GM12864 (cell line): ENCODE results near the gene AP2M1.

Source experiments
- DNase-seq: peaks from one replicate; pipeline ENCODE4 v3.0.0-alpha.2; 2011; ENCODE audit warnings: low read depth
- H3K4me3 ChIP-seq: 2 replicates; pipeline ENCODE4 v1.5.1; 2011; ENCODE audit warnings: mild to moderate bottlenecking, low read depth, low read length, control low read depth
- CTCF ChIP-seq: IDR thresholded peaks from 2 replicates; pipeline ENCODE4 v1.5.1; 2011; ENCODE audit warnings: low read depth, mild to moderate bottlenecking, moderate library complexity, low read length, control low read depth, inconsistent platforms; ENCODE audit errors: missing control alignments

The AP2M1 gene

GRCh38 chr3:184174646-184175492 is at the start of gene AP2M1:
TSS of gene AP2M1 (plus strand) at chr3:184174855. CDS start at chr3:184176994, 2,139 bp downstream.
- peak; percentile 97 for DNase-seq
- TF ChIP-seq CTCF = no peak
- peak within 1 kb of the TSS; percentile 78 for H3K4me3 ChIP-seq

GRCh38 chr3:184126006-184126405 is 48.6 kb upstream of the AP2M1 start:
- no peak for TF ChIP-seq CTCF
- H3K4me3 ChIP-seq = no peak overlapping the region
- DNase-seq = no peak

GRCh38 chr3:184129012-184129411 is 45.6 kb upstream of the AP2M1 start:
- TF ChIP-seq CTCF = peak; percentile 53
- no peak for DNase-seq

GRCh38 chr3:184132945-184133344 is 41.7 kb upstream of the AP2M1 start:
- no peak for TF ChIP-seq CTCF
- DNase-seq = no peak
- no peak overlapping the region for H3K4me3 ChIP-seq

More at GRCh38 chr3:184129012-184129411, 45.6 kb upstream of the AP2M1 start:
- H3K4me3 ChIP-seq = no peak overlapping the region

GRCh38 chr3:184133840-184134745 is 40.6 kb upstream of the AP2M1 start:
- H3K4me3 ChIP-seq = peak overlapping the region; percentile 68
- no peak for TF ChIP-seq CTCF
- peak; percentile 41 for DNase-seq

GRCh38 chr3:184134746-184135148 is 39.9 kb upstream of the AP2M1 start:
- H3K4me3 ChIP-seq = peak overlapping the region; percentile 68
- no peak for TF ChIP-seq CTCF
- no peak for DNase-seq
